Stimulated activated CD8-positive, alpha-beta memory T cell treated with anti-CD3 and anti-CD28 coated beads, Interleukin-7, amount 100 ng/mL, for 4 hours (primary cell): ENCODE results near the gene GABARAP.

ENCODE experiments used
- DNase-seq, 2 donors: peaks; one replicate each; pipeline ENCODE4 v3.0.0-alpha.2; 2020; ENCODE audit warnings: low read depth in 2 of 2

GABARAP gene

GRCh38 chr17:7241783-7242716 is at the start of gene GABARAP:
Gene GABARAP, minus strand, starts transcription at chr17:7242449. Its CDS starts 119 bp downstream, at chr17:7242330.
- peak; percentile 89 for DNase-seq

GRCh38 chr17:7290685-7291084 is 48.4 kb upstream of the GABARAP start:
- no peak for DNase-seq

DNA sequence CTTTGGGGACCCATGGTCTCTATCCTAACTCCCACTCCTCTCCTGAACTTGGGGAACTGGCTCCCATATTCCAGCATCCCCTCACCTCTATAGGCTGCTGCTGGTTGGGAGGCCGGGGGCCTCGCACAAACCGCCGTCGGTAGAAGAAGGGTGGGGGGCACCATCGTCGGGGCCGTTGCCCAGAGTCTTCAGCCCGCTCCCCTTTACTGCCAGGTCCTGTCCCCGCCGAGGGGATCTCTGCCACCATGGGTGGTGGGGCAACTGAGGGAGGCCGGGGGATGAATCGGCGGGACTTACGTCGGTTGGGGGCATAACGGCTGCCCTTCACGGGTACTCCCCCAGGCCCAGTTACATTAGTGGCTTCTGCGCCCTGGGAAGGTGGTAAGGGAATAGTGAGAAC is 47.9 kb upstream of the GABARAP start:
- no peak for DNase-seq

- DNase-seq = no peak
Observed at GRCh38 chr17:7289256-7290032, 47.2 kb upstream of the GABARAP start.

DNA sequence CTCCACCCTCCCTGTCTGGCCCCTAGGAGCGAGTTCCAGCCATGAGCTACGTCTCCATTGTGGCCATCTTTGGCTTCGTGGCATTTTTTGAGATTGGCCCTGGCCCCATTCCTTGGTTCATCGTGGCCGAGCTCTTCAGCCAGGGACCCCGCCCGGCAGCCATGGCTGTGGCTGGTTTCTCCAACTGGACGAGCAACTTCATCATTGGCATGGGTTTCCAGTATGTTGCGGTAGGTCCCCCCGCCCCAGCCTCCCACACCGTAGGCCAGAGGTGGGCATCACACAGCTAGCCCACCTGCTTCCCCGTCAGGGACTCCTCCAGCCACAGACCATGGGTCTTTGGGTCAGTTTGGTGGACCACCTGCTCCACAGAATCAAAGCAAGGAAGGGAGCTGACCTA is 43.4 kb upstream of the GABARAP start:
- DNase-seq = no peak

GRCh38 chr17:7284911-7285310 is 42.7 kb upstream of the GABARAP start:
- no peak for DNase-seq

- no peak for DNase-seq
Observed at GRCh38 chr17:7283471-7284216, 41.4 kb upstream of the GABARAP start.

GRCh38 chr17:7282752-7283321 is 40.6 kb upstream of the GABARAP start:
- no peak for DNase-seq

- DNase-seq = no peak
Observed at GRCh38 chr17:7281953-7282751, 39.9 kb upstream of the GABARAP start.

DNA sequence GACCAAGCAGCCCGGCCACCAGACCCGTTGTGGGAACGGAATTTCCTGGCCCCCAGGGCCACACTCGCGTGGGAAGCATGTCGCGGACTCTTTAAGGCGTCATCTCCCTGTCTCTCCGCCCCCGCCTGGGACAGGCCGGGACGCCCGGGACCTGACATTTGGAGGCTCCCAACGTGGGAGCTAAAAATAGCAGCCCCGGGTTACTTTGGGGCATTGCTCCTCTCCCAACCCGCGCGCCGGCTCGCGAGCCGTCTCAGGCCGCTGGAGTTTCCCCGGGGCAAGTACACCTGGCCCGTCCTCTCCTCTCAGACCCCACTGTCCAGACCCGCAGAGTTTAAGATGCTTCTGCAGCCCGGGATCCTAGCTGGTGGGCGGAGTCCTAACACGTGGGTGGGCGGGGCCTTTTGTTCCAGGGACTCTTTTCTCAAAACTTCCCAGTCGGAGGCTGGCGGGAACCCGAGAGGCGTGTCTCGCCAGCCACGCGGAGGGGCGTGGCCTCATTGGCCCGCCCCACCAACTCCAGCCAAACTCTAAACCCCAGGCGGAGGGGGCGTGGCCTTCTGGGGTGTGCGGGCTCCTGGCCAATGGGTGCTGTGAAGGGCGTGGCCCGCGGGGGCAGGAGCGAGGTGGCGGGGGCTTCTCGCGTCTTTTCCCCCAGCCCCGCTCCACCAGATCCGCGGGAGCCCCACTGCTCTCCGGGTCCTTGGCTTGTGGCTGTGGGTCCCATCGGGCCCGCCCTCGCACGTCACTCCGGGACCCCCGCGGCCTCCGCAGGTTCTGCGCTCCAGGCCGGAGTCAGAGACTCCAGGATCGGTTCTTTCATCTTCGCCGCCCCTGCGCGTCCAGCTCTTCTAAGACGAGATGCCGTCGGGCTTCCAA is 39.1 kb upstream of the GABARAP start, which contains the start of gene SLC2A4:
TSS of gene SLC2A4 (plus strand) at position 645 of the 879 bp plus-strand sequence. CDS start at position 862, 217 bp downstream.
- DNase-seq = peak; percentile 76 to 83

- peak; percentile 70 to 77 for DNase-seq
Observed at GRCh38 chr17:7280519-7281073, 38.3 kb upstream of the GABARAP start.

DNA sequence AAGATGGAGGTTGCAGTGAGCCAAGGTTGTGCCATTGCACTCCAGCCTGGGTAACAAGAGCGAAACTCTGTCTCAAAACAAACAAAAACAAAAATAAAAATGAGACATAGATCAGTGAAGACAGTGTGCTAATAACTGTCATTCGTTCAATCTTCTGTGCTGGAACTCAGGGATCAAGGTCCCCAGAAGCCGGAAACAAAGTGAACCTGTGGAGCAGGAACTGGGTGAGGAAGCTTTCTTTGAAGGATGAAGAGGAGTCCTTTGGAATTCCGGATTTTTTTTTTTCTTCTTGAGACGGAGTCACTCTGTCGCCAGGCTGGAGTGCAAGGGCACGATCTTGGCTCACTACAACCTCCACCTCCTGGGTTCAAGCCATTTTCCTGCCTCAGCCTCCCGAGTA is 37.2 kb upstream of the GABARAP start:
- no peak for DNase-seq

- no peak for DNase-seq
Observed at GRCh38 chr17:7266784-7267183, 24.5 kb upstream of the GABARAP start.

DNA sequence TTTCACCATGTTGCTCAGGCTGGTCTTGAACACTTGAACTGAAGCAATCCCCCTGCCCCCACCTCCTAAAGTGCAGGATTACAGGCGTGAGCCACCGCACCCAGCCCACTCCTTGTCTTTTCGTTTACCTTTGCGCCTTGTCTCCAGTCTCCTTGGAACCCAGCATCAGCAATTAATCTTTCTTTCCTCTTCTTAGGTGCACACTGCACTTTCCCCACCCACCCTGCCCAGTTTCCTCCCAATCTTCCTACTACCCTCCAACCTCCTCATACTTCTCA is 21.5 kb upstream of the GABARAP start:
- DNase-seq = no peak

DNA sequence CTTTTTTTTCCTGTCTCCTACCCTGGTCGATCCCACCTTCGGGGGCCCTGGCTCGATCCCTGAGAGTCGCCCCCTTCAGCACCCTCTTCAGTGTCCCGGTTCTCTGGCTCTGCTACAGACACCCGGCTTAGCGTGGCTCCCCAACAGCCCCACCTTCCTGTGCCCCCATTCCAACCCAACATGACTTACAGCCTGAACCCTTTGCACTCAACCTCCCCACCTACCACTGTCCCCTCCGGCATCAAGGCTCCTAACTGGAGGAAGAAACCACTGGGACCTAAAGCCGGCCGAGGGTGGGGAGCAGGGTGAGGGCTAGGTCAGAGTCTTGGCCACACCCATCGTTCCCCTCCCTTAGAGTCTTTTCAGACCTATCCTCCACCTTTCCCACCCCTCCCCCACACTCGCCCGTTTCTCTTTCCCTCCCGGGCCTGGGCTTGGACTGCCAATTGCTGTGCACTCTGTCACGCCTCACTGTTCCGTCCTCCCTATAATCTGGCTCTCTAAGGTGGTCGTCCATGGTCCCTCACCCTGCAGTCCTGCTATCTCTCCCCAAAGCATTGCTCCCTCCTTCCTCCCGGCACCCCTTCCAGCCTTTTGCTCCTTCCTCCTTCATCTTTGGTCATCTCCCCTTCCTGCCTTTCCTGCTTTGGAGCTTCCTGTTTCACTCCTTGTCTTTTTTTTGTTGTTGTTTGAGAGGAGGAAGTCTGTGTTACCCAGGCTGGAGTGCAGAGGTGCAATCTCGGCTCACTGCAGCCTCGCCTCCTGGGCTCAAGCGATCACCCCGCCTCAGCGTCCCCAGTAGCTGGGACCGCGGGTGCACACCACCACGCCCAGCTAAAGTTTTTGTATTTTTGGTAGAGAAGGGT is 20.9 kb upstream of the GABARAP start:
- no peak for DNase-seq

GRCh38 chr17:7262192-7262934 is 20.1 kb upstream of the GABARAP start, which contains the start of gene CLDN7:
Gene CLDN7, minus strand, starts transcription at chr17:7262478. Its CDS starts 435 bp downstream, at chr17:7262043.
- DNase-seq = no peak

GRCh38 chr17:7261379-7262191 is 19.3 kb upstream of the GABARAP start:
- peak in 1 of 2 donors; percentile 62 for DNase-seq
